ENCODE data around the gene SLC15A3. TPM values are rescaled to one million over a fixed set of nuclear protein-coding genes. Genes with fewer than 3 reads are reported as not detected.

Gene SLC15A3
- total RNA-seq, 6 donors from 2014 or later, result 29.5 to 186 (median 115) TPM

GRCh38 chr11:60984636-60985035, 32.7 kb upstream of the SLC15A3 start:
- Histone ChIP-seq H3K36me3 (no peaks in the 10 kb centered on the region), H3K27me3 (no peaks in the 10 kb centered on the region), H3K9me3 (no peaks in the 10 kb centered on the region), H3K4me1 (no peaks in the 10 kb centered on the region), H3K27ac (no peak overlapping the region), H3K4me3 (no peak overlapping the region)
- TF ChIP-seq EP300 (IDR thresholded peaks at IDR 0.05), result no peak
- TF ChIP-seq POLR2AphosphoS5 (IDR thresholded peaks at IDR 0.05), result no peak
- TF ChIP-seq, protein P1, sequence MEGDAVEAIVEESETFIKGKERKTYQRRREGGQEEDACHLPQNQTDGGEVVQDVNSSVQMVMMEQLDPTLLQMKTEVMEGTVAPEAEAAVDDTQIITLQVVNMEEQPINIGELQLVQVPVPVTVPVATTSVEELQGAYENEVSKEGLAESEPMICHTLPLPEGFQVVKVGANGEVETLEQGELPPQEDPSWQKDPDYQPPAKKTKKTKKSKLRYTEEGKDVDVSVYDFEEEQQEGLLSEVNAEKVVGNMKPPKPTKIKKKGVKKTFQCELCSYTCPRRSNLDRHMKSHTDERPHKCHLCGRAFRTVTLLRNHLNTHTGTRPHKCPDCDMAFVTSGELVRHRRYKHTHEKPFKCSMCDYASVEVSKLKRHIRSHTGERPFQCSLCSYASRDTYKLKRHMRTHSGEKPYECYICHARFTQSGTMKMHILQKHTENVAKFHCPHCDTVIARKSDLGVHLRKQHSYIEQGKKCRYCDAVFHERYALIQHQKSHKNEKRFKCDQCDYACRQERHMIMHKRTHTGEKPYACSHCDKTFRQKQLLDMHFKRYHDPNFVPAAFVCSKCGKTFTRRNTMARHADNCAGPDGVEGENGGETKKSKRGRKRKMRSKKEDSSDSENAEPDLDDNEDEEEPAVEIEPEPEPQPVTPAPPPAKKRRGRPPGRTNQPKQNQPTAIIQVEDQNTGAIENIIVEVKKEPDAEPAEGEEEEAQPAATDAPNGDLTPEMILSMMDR (IDR thresholded peaks at IDR 0.05), result no peak
- no peak for TF ChIP-seq POLR2A (IDR thresholded peaks at IDR 0.05)
- DNase-seq (no peak), ATAC-seq (ENCODE audit: low FRiP score in 2 of 2) (no peak)
- WGBS, 2 donors, result 64 to 65% methylated on average over 4 of the region's 4 CpGs

GRCh38 chr11:60984149-60984548, 32.2 kb upstream of the SLC15A3 start:
- Histone ChIP-seq H3K4me3 (no peak overlapping the region), H3K27me3 (no peaks in the 10 kb centered on the region), H3K4me1 (no peaks in the 10 kb centered on the region), H3K36me3 (no peaks in the 10 kb centered on the region), H3K27ac (no peak overlapping the region), H3K9me3 (no peaks in the 10 kb centered on the region)
- no peak for ATAC-seq (ENCODE audit: low FRiP score in 2 of 2)
- TF ChIP-seq, protein P1 (IDR thresholded peaks at IDR 0.05), result no peak
- no peak for TF ChIP-seq POLR2AphosphoS5 (IDR thresholded peaks at IDR 0.05)
- TF ChIP-seq POLR2A (IDR thresholded peaks at IDR 0.05), result no peak
- TF ChIP-seq EP300 (IDR thresholded peaks at IDR 0.05), result no peak
- DNase-seq, result no peak
- 69 to 79% methylated on average over 6 of the region's 6 CpGs for WGBS, 2 donors

GRCh38 chr11:60982184-60982583, 30.2 kb upstream of the SLC15A3 start:
- Histone ChIP-seq H3K4me1 (no peaks in the 10 kb centered on the region), H3K27ac (no peak overlapping the region), H3K9me3 (no peaks in the 10 kb centered on the region), H3K36me3 (no peaks in the 10 kb centered on the region), H3K27me3 (no peaks in the 10 kb centered on the region), H3K4me3 (no peak overlapping the region)
- TF ChIP-seq EP300 (IDR thresholded peaks at IDR 0.05) (no peak), POLR2AphosphoS5 (IDR thresholded peaks at IDR 0.05) (no peak), POLR2A (IDR thresholded peaks at IDR 0.05) (no peak)
- TF ChIP-seq, protein P1 (IDR thresholded peaks at IDR 0.05), result no peak
- 93 to 95% methylated on average over 8 of the region's 8 CpGs for WGBS, 2 donors
- no peak for ATAC-seq (ENCODE audit: low FRiP score in 2 of 2)
- no peak for DNase-seq

DNA sequence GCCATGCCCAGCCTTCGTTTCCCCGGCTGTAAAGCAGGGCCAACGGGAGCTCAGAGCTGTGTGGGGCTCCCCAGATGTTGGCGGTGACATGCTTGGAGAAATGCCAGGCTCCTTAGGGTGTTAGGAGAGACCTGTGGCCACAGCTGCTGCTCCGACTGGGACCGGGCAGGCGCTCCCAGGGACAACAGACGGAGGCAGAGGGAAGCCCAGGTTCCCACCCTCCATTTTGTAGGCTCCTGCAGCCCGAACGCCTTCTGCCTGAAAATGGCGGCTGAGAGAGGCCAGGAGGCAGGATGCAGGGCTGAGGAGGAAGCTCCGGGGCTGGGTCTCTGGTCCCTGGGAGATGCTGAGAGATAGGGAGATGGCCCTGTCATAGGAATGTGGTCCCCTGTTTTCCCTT, 29.5 kb upstream of the SLC15A3 start:
- TF ChIP-seq POLR2AphosphoS5 (IDR thresholded peaks at IDR 0.05) (no peak), EP300 (IDR thresholded peaks at IDR 0.05) (no peak), POLR2A (IDR thresholded peaks at IDR 0.05) (no peak)
- TF ChIP-seq, protein P1 (IDR thresholded peaks at IDR 0.05), result no peak
- H3K36me3 ChIP-seq, result no peaks in the 10 kb centered on the region
- no peak overlapping the region for H3K27ac ChIP-seq
- no peak overlapping the region for H3K4me3 ChIP-seq
- ATAC-seq (ENCODE audit: low FRiP score in 2 of 2) (no peak), DNase-seq (peak in 1 of 2 donors; percentile 48)
- no peaks in the 10 kb centered on the region for H3K9me3 ChIP-seq
- no peaks in the 10 kb centered on the region for H3K27me3 ChIP-seq
- 98% methylated on average over 9 to 11 of the region's 12 CpGs for WGBS, 2 donors
- no peaks in the 10 kb centered on the region for H3K4me1 ChIP-seq

DNA sequence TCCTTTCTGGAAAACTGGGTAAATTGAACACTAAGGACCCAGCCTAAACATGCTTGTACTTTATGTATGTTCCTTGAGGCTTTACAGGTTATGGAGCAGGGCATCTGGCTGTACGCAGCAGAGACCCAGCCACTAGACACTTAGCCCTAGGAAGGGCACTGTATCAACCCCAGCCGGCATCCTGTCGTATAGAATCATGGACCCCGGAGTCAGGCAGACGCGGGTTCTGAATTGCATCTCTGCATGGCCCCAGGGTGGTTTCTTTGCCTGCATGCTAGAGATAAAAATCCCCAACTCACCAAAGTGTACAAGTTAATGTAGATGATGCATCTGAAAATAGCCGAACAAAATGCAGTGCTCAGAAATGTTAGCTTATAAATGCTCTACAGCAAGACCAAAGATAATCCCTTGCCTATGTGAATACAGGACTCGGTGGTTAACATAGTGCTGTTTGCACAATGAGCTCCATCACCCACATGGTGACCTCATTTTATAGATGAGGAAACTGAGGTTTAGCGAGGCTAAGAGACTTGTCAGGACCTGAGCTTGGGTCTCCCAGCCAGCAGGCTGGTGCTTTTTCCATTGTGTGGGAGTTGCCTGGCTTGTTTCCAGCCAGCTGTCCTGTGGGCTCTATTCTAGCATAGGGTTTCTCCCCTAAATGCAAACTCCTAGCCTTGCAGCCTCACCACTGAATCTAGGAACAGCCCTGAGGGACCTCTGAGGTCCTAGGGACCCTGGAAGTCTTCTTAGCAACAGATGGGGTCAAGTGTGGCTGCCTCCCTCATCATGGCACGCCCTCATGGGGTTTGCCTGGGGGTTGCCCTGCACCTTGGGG, 26.8 kb upstream of the SLC15A3 start:
- Histone ChIP-seq H3K4me1 (no peaks in the 10 kb centered on the region), H3K27me3 (no peaks in the 10 kb centered on the region), H3K36me3 (no peaks in the 10 kb centered on the region), H3K27ac (no peak overlapping the region), H3K4me3 (no peak overlapping the region), H3K9me3 (no peaks in the 10 kb centered on the region)
- DNase-seq, result no peak
- no peak for TF ChIP-seq POLR2AphosphoS5 (IDR thresholded peaks at IDR 0.05)
- TF ChIP-seq POLR2A (IDR thresholded peaks at IDR 0.05), result no peak
- TF ChIP-seq, protein P1 (IDR thresholded peaks at IDR 0.05), result no peak
- TF ChIP-seq EP300 (IDR thresholded peaks at IDR 0.05), result no peak
- 82 to 84% methylated on average over 10 of the region's 10 CpGs for WGBS, 2 donors
- peak in 1 of 2 donors; percentile 21 for ATAC-seq (ENCODE audit: low FRiP score in 2 of 2)
